ENCODE data around the gene DNAH14. TPM values are rescaled to one million over a fixed set of nuclear protein-coding genes. Genes with fewer than 3 reads are reported as not detected.
"Not testable (repeated sequence)": the region's sequence is repeated elsewhere in the genome, so short reads cannot be mapped to it uniquely, and the experiment has no call there.

DNAH14 gene
- polyA plus RNA-seq, 2 donors = 1.1 to 2.1 TPM

- no peaks in the 10 kb centered on the region for H3K27me3 ChIP-seq (ENCODE audit: control insufficient read depth in 1 of 2, insufficient read depth in 2 of 2, low read length in 2 of 2)
Measured at GRCh38 chr1:225155555-225155954, 226.1 kb downstream of the DNAH14 start.

GRCh38 chr1:225156254-225156653 is 226.8 kb downstream of the DNAH14 start:
- Histone ChIP-seq H3K36me3 (ENCODE audit: control insufficient read depth in 2 of 2, insufficient read depth in 2 of 2, low read length in 1 of 2) (no peaks in the 10 kb centered on the region), H3K4me3 (ENCODE audit: low read depth in 1 of 2, low read length in 2 of 2) (no peak overlapping the region), H3K27me3 (ENCODE audit: control insufficient read depth in 1 of 2, insufficient read depth in 2 of 2, low read length in 2 of 2) (no peaks in the 10 kb centered on the region), H3K9me3 (ENCODE audit: control insufficient read depth in 2 of 2, insufficient read depth in 1 of 2, low read depth in 1 of 2, low read length in 1 of 2) (no peaks in the 10 kb centered on the region), H3K4me1 (ENCODE audit: control insufficient read depth in 2 of 2, insufficient read depth in 2 of 2, low read length in 1 of 2) (no peaks in the 10 kb centered on the region), H3K27ac (ENCODE audit: low read depth in 2 of 2, low read length in 1 of 2) (no peak overlapping the region)
- 64% methylated on average over 3 of the region's 3 CpGs for WGBS, 2 donors

More at GRCh38 chr1:225155555-225155954, 226.1 kb downstream of the DNAH14 start:
- Histone ChIP-seq H3K9me3 (ENCODE audit: control insufficient read depth in 2 of 2, insufficient read depth in 1 of 2, low read depth in 1 of 2, low read length in 1 of 2) (no peaks in the 10 kb centered on the region), H3K4me3 (ENCODE audit: low read depth in 1 of 2, low read length in 2 of 2) (no peak overlapping the region), H3K36me3 (ENCODE audit: control insufficient read depth in 2 of 2, insufficient read depth in 2 of 2, low read length in 1 of 2) (no peaks in the 10 kb centered on the region), H3K27ac (ENCODE audit: low read depth in 2 of 2, low read length in 1 of 2) (no peak overlapping the region), H3K4me1 (ENCODE audit: control insufficient read depth in 2 of 2, insufficient read depth in 2 of 2, low read length in 1 of 2) (no peaks in the 10 kb centered on the region)
- 88 to 89% methylated on average over 1 of the region's 1 CpG for WGBS, 2 donors

GRCh38 chr1:225158291-225158690 is 228.8 kb downstream of the DNAH14 start:
- Histone ChIP-seq H3K4me1 (ENCODE audit: control insufficient read depth in 2 of 2, insufficient read depth in 2 of 2, low read length in 1 of 2) (no peaks in the 10 kb centered on the region), H3K4me3 (ENCODE audit: low read depth in 1 of 2, low read length in 2 of 2) (no peak overlapping the region), H3K9me3 (ENCODE audit: control insufficient read depth in 2 of 2, insufficient read depth in 1 of 2, low read depth in 1 of 2, low read length in 1 of 2) (no peaks in the 10 kb centered on the region), H3K27me3 (ENCODE audit: control insufficient read depth in 1 of 2, insufficient read depth in 2 of 2, low read length in 2 of 2) (no peaks in the 10 kb centered on the region), H3K27ac (ENCODE audit: low read depth in 2 of 2, low read length in 1 of 2) (no peak overlapping the region), H3K36me3 (ENCODE audit: control insufficient read depth in 2 of 2, insufficient read depth in 2 of 2, low read length in 1 of 2) (no peaks in the 10 kb centered on the region)
- 94 to 96% methylated on average over 4 of the region's 4 CpGs for WGBS, 2 donors

- no peak overlapping the region for H3K4me3 ChIP-seq (ENCODE audit: low read depth in 1 of 2, low read length in 2 of 2)
Measured at GRCh38 chr1:225159793-225160192, 230.3 kb downstream of the DNAH14 start.

DNA sequence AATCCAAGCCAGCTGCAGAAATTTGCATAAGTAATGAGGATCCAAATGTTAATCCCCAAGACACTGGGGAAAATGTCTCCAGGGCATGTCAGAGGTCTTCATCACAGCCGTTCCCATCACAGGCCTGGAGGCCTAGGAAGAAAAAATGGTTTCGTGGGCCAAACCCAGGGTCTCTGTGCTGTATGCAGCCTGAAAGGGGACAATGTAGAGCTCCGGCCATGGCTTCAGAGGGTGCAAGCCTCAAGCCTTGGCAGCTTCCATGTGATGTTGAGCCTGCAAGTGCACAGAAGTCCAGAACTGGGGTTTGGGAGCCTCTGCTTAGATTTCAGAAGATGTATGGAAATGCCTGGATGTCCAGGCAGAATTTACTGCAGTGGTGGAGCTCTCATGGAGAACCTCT is 247.9 kb downstream of the DNAH14 start:
- H3K9me3 ChIP-seq (ENCODE audit: control insufficient read depth in 2 of 2, insufficient read depth in 1 of 2, low read depth in 1 of 2, low read length in 1 of 2); H3K4me3 ChIP-seq (ENCODE audit: low read depth in 1 of 2, low read length in 2 of 2); H3K36me3 ChIP-seq (ENCODE audit: control insufficient read depth in 2 of 2, insufficient read depth in 2 of 2, low read length in 1 of 2); H3K27ac ChIP-seq (ENCODE audit: low read depth in 2 of 2, low read length in 1 of 2); H3K4me1 ChIP-seq (ENCODE audit: control insufficient read depth in 2 of 2, insufficient read depth in 2 of 2, low read length in 1 of 2); H3K27me3 ChIP-seq (ENCODE audit: control insufficient read depth in 1 of 2, insufficient read depth in 2 of 2, low read length in 2 of 2): not testable (repeated sequence)
- 90 to 92% methylated on average over 3 of the region's 3 CpGs for WGBS, 2 donors

More at GRCh38 chr1:225159793-225160192, 230.3 kb downstream of the DNAH14 start:
- 32 to 34% methylated on average over 1 of the region's 1 CpG for WGBS, 2 donors
- no peaks in the 10 kb centered on the region for H3K27me3 ChIP-seq (ENCODE audit: control insufficient read depth in 1 of 2, insufficient read depth in 2 of 2, low read length in 2 of 2)
- no peaks in the 10 kb centered on the region for H3K9me3 ChIP-seq (ENCODE audit: control insufficient read depth in 2 of 2, insufficient read depth in 1 of 2, low read depth in 1 of 2, low read length in 1 of 2)
- no peaks in the 10 kb centered on the region for H3K36me3 ChIP-seq (ENCODE audit: control insufficient read depth in 2 of 2, insufficient read depth in 2 of 2, low read length in 1 of 2)
- no peaks in the 10 kb centered on the region for H3K4me1 ChIP-seq (ENCODE audit: control insufficient read depth in 2 of 2, insufficient read depth in 2 of 2, low read length in 1 of 2)
- no peak overlapping the region for H3K27ac ChIP-seq (ENCODE audit: low read depth in 2 of 2, low read length in 1 of 2)

DNA sequence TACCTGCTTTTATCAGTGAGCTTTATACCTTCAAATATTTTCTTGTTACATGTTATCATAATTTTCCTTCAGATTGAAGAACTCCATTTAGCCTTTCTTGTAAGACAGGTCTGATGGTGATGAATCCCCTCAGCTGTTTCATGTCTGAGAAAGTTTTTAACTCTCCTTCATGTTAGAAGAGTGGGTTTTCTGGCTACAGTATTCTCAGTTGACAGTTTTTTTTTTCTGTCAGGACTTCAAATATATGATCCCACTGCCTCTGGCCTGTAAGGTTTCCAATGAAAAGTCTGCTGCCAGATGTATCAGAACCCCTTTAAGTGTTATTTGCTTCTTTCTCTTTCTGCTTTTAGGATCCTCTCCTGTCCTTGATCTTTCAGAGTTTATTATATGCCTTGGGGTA is 250.2 kb downstream of the DNAH14 start:
- Histone ChIP-seq H3K4me3 (ENCODE audit: low read depth in 1 of 2, low read length in 2 of 2) (no peak overlapping the region), H3K9me3 (ENCODE audit: control insufficient read depth in 2 of 2, insufficient read depth in 1 of 2, low read depth in 1 of 2, low read length in 1 of 2) (peaks cover 3 to 8% of the 10 kb centered on the region in 2 donors), H3K27me3 (ENCODE audit: control insufficient read depth in 1 of 2, insufficient read depth in 2 of 2, low read length in 2 of 2) (no peaks in the 10 kb centered on the region), H3K27ac (ENCODE audit: low read depth in 2 of 2, low read length in 1 of 2) (no peak overlapping the region), H3K36me3 (ENCODE audit: control insufficient read depth in 2 of 2, insufficient read depth in 2 of 2, low read length in 1 of 2) (no peaks in the 10 kb centered on the region), H3K4me1 (ENCODE audit: control insufficient read depth in 2 of 2, insufficient read depth in 2 of 2, low read length in 1 of 2) (no peaks in the 10 kb centered on the region)

- no peaks in the 10 kb centered on the region for H3K27me3 ChIP-seq (ENCODE audit: control insufficient read depth in 1 of 2, insufficient read depth in 2 of 2, low read length in 2 of 2)
- peaks cover 3 to 8% of the 10 kb centered on the region in 2 donors for H3K9me3 ChIP-seq (ENCODE audit: control insufficient read depth in 2 of 2, insufficient read depth in 1 of 2, low read depth in 1 of 2, low read length in 1 of 2)
- H3K4me1 ChIP-seq (ENCODE audit: control insufficient read depth in 2 of 2, insufficient read depth in 2 of 2, low read length in 1 of 2) = no peaks in the 10 kb centered on the region
- H3K36me3 ChIP-seq (ENCODE audit: control insufficient read depth in 2 of 2, insufficient read depth in 2 of 2, low read length in 1 of 2) = no peaks in the 10 kb centered on the region
- H3K27ac ChIP-seq (ENCODE audit: low read depth in 2 of 2, low read length in 1 of 2) = no peak overlapping the region
- 98 to 100% methylated on average over 1 of the region's 1 CpG for WGBS, 2 donors
- no peak overlapping the region for H3K4me3 ChIP-seq (ENCODE audit: low read depth in 1 of 2, low read length in 2 of 2)
Measured at GRCh38 chr1:225182716-225183115, 253.2 kb downstream of the DNAH14 start.

- Histone ChIP-seq H3K27me3 (ENCODE audit: control insufficient read depth in 1 of 2, insufficient read depth in 2 of 2, low read length in 2 of 2) (no peaks in the 10 kb centered on the region), H3K9me3 (ENCODE audit: control insufficient read depth in 2 of 2, insufficient read depth in 1 of 2, low read depth in 1 of 2, low read length in 1 of 2) (no peaks in the 10 kb centered on the region), H3K36me3 (ENCODE audit: control insufficient read depth in 2 of 2, insufficient read depth in 2 of 2, low read length in 1 of 2) (no peaks in the 10 kb centered on the region), H3K27ac (ENCODE audit: low read depth in 2 of 2, low read length in 1 of 2) (no peak overlapping the region), H3K4me3 (ENCODE audit: low read depth in 1 of 2, low read length in 2 of 2) (no peak overlapping the region), H3K4me1 (ENCODE audit: control insufficient read depth in 2 of 2, insufficient read depth in 2 of 2, low read length in 1 of 2) (no peaks in the 10 kb centered on the region)
Measured at GRCh38 chr1:225191199-225191753, 261.8 kb downstream of the DNAH14 start.

DNA sequence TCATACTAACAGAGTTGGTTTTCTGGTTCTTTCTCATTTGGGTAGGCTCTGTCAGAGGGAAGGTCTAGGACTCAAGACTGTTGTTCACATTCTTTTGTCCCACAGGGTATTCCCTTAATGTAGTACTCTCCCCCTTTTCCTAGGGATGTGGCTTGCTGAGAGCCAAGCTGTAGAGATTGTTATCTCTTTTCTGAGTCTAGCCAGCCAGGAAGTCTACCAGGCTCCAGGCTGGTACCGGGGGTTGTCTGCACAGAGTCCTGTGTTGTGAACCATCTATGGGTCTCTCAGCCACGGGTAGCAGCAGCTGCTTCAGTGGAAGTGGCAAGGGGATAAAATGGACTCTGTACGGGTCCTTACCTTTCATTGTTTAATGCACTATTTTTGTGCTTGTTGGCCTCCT is 272.0 kb downstream of the DNAH14 start:
- Histone ChIP-seq H3K9me3 (ENCODE audit: control insufficient read depth in 2 of 2, insufficient read depth in 1 of 2, low read depth in 1 of 2, low read length in 1 of 2) (no peaks in the 10 kb centered on the region), H3K4me3 (ENCODE audit: low read depth in 1 of 2, low read length in 2 of 2) (no peak overlapping the region), H3K27me3 (ENCODE audit: control insufficient read depth in 1 of 2, insufficient read depth in 2 of 2, low read length in 2 of 2) (no peaks in the 10 kb centered on the region), H3K27ac (ENCODE audit: low read depth in 2 of 2, low read length in 1 of 2) (no peak overlapping the region), H3K4me1 (ENCODE audit: control insufficient read depth in 2 of 2, insufficient read depth in 2 of 2, low read length in 1 of 2) (no peaks in the 10 kb centered on the region), H3K36me3 (ENCODE audit: control insufficient read depth in 2 of 2, insufficient read depth in 2 of 2, low read length in 1 of 2) (no peaks in the 10 kb centered on the region)
- 78% methylated on average over 3 of the region's 3 CpGs for WGBS, 2 donors

DNA sequence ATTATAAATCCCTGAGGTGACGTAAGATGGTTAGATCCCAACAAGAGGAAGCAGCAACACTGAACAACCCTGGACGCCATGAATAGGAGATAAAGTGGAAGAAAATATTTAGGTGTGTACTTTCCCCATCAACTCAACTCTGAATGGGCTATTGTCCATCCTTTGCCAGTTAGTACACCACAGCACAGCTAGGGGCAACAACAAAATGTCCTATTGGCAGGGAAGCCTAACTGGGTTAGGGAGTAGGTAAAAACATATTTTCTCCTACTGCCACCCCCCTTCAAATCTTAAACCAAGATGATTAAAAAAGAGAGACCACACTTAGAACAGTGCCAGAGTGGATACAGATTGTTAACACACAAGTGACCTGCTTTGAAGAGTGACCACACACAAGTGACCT is 278.3 kb downstream of the DNAH14 start:
- Histone ChIP-seq H3K27ac (ENCODE audit: low read depth in 2 of 2, low read length in 1 of 2) (no peak overlapping the region), H3K4me3 (ENCODE audit: low read depth in 1 of 2, low read length in 2 of 2) (no peak overlapping the region), H3K4me1 (ENCODE audit: control insufficient read depth in 2 of 2, insufficient read depth in 2 of 2, low read length in 1 of 2) (no peaks in the 10 kb centered on the region), H3K9me3 (ENCODE audit: control insufficient read depth in 2 of 2, insufficient read depth in 1 of 2, low read depth in 1 of 2, low read length in 1 of 2) (peaks cover 0 to 3% of the 10 kb centered on the region in 2 donors), H3K36me3 (ENCODE audit: control insufficient read depth in 2 of 2, insufficient read depth in 2 of 2, low read length in 1 of 2) (no peaks in the 10 kb centered on the region), H3K27me3 (ENCODE audit: control insufficient read depth in 1 of 2, insufficient read depth in 2 of 2, low read length in 2 of 2) (no peaks in the 10 kb centered on the region)
- 88 to 92% methylated on average over 2 of the region's 2 CpGs for WGBS, 2 donors
